HL-60 (cell line): ENCODE measurements around the gene DMC1.

ENCODE experiments used
- DNase-seq, 2 experiments: peaks; one replicate each; pipeline ENCODE4 v3.0.0-alpha.2; 2010 to 2020; ENCODE audit warnings: low read depth in 1 of 2, low spot score in 1 of 2
- H3K27ac ChIP-seq: fragments of 250-450 bp; sonication (Bioruptor Pico); replicated peaks from 2 replicates; pipeline ENCODE4 v1.5.1; 2020; ENCODE audit warnings: mild to moderate bottlenecking, moderate library complexity
- H3K27me3 ChIP-seq: fragments of 250-450 bp; sonication (Bioruptor Pico); 2 replicates; pipeline ENCODE4 v1.5.1; 2021; ENCODE audit warnings: mild to moderate bottlenecking, moderate library complexity; ENCODE audit not compliant: insufficient read depth, poor library complexity, severe bottlenecking
- H3K4me3 ChIP-seq: replicated peaks from 2 replicates; pipeline ENCODE4 v1.5.1; 2011; ENCODE audit warnings: mild to moderate bottlenecking, control low read depth, low read length; ENCODE audit not compliant: insufficient read depth
- GABPA ChIP-seq: IDR thresholded peaks from 2 replicates; pipeline ENCODE4 v1.6.1; 2012; ENCODE audit warnings: low read depth
- POLR2AphosphoS5 ChIP-seq: IDR thresholded peaks from 2 replicates; pipeline ENCODE4 v1.6.1; 2012; ENCODE audit warnings: low read depth
- SPI1 ChIP-seq: IDR thresholded peaks from 2 replicates; pipeline ENCODE4 v1.6.1; 2012; ENCODE audit warnings: low read depth, mild to moderate bottlenecking, borderline replicate concordance
- TF ChIP-seq, protein P1 (sequence below): IDR thresholded peaks from 2 replicates; pipeline ENCODE4 v1.6.1; 2012; ENCODE audit warnings: low read depth; ENCODE audit not compliant: insufficient replicate concordance
- TF ChIP-seq, protein P2 (sequence below): IDR thresholded peaks from one replicate; pipeline ENCODE4 v1.5.1; 2011; ENCODE audit warnings: low read length, control low read depth, inconsistent platforms; ENCODE audit not compliant: insufficient read depth

DMC1 gene

DNA sequence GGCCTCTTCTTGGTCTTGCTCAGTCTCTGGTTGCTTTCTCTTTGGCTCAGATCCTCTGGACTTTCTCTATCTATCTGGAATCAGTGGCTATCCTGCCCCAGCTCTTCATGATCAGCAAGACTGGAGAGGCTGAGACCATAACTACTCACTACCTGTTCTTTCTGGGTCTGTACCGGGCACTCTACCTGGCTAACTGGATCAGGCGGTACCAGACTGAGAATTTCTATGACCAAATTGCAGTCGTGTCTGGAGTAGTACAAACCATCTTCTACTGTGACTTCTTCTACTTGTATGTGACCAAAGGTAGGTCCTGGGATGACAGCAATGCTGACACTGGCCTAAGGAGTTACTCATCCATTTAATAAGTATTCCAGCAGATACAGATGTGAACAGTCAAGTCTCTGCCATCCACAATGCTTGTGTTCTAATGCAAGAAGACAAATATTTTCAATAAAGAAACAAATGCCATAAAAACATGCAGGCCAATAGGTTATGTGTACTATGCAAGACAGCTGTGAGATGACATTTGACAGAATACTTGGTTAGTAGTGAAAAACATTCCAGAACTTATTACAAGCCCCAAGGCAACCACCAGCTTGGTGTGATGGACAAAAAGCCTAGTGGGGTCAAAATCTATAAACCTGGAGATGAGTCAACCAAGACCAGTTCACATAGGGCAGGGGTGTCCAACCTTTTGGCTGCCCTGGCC is 88.7 kb downstream of the DMC1 start:
- no peak for DNase-seq
- no peak overlapping the region for H3K27ac ChIP-seq
- H3K4me3 ChIP-seq: no peak overlapping the region
- H3K27me3 ChIP-seq: no peaks in the 10 kb centered on the region
- no peak for TF ChIP-seq POLR2AphosphoS5
- no peak for TF ChIP-seq SPI1
- TF ChIP-seq, protein P1, sequence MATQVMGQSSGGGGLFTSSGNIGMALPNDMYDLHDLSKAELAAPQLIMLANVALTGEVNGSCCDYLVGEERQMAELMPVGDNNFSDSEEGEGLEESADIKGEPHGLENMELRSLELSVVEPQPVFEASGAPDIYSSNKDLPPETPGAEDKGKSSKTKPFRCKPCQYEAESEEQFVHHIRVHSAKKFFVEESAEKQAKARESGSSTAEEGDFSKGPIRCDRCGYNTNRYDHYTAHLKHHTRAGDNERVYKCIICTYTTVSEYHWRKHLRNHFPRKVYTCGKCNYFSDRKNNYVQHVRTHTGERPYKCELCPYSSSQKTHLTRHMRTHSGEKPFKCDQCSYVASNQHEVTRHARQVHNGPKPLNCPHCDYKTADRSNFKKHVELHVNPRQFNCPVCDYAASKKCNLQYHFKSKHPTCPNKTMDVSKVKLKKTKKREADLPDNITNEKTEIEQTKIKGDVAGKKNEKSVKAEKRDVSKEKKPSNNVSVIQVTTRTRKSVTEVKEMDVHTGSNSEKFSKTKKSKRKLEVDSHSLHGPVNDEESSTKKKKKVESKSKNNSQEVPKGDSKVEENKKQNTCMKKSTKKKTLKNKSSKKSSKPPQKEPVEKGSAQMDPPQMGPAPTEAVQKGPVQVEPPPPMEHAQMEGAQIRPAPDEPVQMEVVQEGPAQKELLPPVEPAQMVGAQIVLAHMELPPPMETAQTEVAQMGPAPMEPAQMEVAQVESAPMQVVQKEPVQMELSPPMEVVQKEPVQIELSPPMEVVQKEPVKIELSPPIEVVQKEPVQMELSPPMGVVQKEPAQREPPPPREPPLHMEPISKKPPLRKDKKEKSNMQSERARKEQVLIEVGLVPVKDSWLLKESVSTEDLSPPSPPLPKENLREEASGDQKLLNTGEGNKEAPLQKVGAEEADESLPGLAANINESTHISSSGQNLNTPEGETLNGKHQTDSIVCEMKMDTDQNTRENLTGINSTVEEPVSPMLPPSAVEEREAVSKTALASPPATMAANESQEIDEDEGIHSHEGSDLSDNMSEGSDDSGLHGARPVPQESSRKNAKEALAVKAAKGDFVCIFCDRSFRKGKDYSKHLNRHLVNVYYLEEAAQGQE: no peak
- TF ChIP-seq, protein P2, sequence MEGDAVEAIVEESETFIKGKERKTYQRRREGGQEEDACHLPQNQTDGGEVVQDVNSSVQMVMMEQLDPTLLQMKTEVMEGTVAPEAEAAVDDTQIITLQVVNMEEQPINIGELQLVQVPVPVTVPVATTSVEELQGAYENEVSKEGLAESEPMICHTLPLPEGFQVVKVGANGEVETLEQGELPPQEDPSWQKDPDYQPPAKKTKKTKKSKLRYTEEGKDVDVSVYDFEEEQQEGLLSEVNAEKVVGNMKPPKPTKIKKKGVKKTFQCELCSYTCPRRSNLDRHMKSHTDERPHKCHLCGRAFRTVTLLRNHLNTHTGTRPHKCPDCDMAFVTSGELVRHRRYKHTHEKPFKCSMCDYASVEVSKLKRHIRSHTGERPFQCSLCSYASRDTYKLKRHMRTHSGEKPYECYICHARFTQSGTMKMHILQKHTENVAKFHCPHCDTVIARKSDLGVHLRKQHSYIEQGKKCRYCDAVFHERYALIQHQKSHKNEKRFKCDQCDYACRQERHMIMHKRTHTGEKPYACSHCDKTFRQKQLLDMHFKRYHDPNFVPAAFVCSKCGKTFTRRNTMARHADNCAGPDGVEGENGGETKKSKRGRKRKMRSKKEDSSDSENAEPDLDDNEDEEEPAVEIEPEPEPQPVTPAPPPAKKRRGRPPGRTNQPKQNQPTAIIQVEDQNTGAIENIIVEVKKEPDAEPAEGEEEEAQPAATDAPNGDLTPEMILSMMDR: no peak
- no peak for TF ChIP-seq GABPA

DNA sequence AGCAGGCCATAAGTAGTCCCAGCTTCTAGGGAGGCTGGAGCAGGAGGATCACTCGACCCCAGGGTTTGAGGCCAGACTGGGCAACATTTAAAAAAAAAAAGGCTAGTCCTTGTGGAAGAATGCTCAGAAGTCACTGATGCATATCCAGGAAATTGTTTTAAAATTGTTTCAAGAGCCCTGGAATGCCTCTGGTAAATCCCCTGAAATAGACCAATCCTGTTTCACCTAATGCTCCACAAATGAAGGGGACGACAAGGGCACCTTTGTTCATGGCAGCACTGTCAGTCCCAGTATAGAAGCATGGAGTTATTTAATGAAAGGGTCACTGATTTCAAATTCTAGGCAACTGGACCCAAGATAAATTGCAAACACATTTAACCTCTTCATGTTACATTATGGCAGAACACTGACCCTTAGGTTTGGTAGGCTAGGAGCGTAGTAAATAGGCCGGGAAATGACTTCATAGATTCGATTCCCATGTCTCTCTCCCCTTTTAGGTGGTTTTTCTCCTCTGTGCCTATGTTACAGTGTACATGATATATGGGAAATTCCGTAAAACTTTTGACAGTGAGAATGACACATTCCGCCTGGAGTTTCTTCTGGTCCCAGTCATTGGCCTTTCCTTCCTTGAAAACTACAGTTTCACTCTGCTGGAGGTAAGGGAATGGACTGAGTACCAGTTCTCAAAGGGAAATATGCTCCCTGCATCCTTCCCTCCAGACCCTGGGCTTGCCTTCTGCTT is 90.7 kb downstream of the DMC1 start:
- DNase-seq: no peak
- Histone ChIP-seq H3K27me3 (no peaks in the 10 kb centered on the region), H3K4me3 (no peak overlapping the region), H3K27ac (no peak overlapping the region)
- TF ChIP-seq, protein P2: no peak
- TF ChIP-seq, protein P1: no peak
- TF ChIP-seq SPI1 (no peak), GABPA (no peak), POLR2AphosphoS5 (no peak)

DNA sequence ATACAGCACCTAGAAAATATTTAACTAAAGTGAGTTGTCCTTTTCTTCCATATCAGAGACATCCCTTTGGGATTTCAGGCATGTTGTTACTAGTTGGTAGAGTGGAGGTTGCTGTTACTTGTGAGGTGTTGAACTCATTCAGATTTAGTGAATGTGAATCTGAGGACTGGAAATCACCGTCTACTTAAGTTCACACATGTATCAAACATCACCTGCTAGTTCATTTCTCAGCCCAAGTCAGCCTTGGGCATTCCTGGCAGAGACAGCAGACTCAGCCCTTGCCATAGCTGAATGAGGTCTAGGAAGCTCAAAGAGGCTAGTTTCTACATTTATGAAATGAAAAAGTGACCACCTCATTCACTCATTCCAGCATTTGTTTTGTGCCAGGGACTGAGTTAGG is 92.4 kb downstream of the DMC1 start:
- Histone ChIP-seq H3K27ac (no peak overlapping the region), H3K4me3 (no peak overlapping the region), H3K27me3 (no peaks in the 10 kb centered on the region)
- DNase-seq: no peak
- TF ChIP-seq SPI1 (no peak), POLR2AphosphoS5 (no peak), GABPA (no peak)
- TF ChIP-seq, protein P2: no peak
- TF ChIP-seq, protein P1: no peak
